HG03432 (cell line): ENCODE data around the gene AASDHPPT.
"Not testable (repeated sequence)": the region's sequence is repeated elsewhere in the genome, so short reads cannot be mapped to it uniquely, and the experiment has no call there.

Source experiments
- ATAC-seq: cut with Tn5 transposase; IDR thresholded peaks from one replicate; pipeline ENCODE4 v1.9.1; 2021; ENCODE audit warnings: mild to moderate bottlenecking, moderate library complexity; ENCODE audit not compliant: unreplicated experiment

The AASDHPPT gene

GRCh38 chr11:106077609-106078455, at the start of gene AASDHPPT:
AASDHPPT (plus strand) TSS chr11:106077662; CDS start chr11:106077711, 49 bp downstream.
- peak; percentile 26 for ATAC-seq

- ATAC-seq: no peak
Measured at GRCh38 chr11:106030609-106031008, 46.9 kb upstream of the AASDHPPT start.

GRCh38 chr11:106031202-106031810, 46.2 kb upstream of the AASDHPPT start:
- ATAC-seq: peak; percentile 85

GRCh38 chr11:106031936-106032335, 45.5 kb upstream of the AASDHPPT start:
- no peak for ATAC-seq

- ATAC-seq: no peak
Measured at GRCh38 chr11:106032861-106033260, 44.6 kb upstream of the AASDHPPT start.

- ATAC-seq: no peak
Measured at GRCh38 chr11:106043540-106043939, 33.9 kb upstream of the AASDHPPT start.

- ATAC-seq: no peak
Measured at GRCh38 chr11:106047631-106048030, 29.8 kb upstream of the AASDHPPT start.

- ATAC-seq: no peak
Measured at GRCh38 chr11:106049727-106050476, 27.6 kb upstream of the AASDHPPT start.

GRCh38 chr11:106051103-106051502, 26.4 kb upstream of the AASDHPPT start:
- ATAC-seq: no peak

GRCh38 chr11:106058377-106058776, 19.1 kb upstream of the AASDHPPT start:
- ATAC-seq: not testable (repeated sequence)

- no peak for ATAC-seq
Measured at GRCh38 chr11:106059617-106060016, 17.8 kb upstream of the AASDHPPT start.

GRCh38 chr11:106061249-106061784, 16.1 kb upstream of the AASDHPPT start:
- no peak for ATAC-seq

- peak; percentile 69 for ATAC-seq
Measured at GRCh38 chr11:106061954-106062949, 15.2 kb upstream of the AASDHPPT start.

GRCh38 chr11:106063009-106063408, 14.5 kb upstream of the AASDHPPT start:
- ATAC-seq: peak; percentile 68

GRCh38 chr11:106070606-106071005, 6.9 kb upstream of the AASDHPPT start:
- ATAC-seq: no peak

- no peak for ATAC-seq
Measured at GRCh38 chr11:106072804-106073203, 4.7 kb upstream of the AASDHPPT start.

- ATAC-seq: no peak
Measured at GRCh38 chr11:106076171-106076918, 1.1 kb upstream of the AASDHPPT start.

GRCh38 chr11:106076919-106077608, 398 bp upstream of the AASDHPPT start, which contains the start of gene KBTBD3:
KBTBD3 (minus strand) TSS chr11:106077347; CDS start chr11:106059097, 18,250 bp downstream.
- peak; percentile 95 for ATAC-seq

- no peak for ATAC-seq
Measured at GRCh38 chr11:106082096-106082495, 4.6 kb downstream of the AASDHPPT start.
